ENCODE measurements around the gene RRP36.

Gene RRP36

DNA sequence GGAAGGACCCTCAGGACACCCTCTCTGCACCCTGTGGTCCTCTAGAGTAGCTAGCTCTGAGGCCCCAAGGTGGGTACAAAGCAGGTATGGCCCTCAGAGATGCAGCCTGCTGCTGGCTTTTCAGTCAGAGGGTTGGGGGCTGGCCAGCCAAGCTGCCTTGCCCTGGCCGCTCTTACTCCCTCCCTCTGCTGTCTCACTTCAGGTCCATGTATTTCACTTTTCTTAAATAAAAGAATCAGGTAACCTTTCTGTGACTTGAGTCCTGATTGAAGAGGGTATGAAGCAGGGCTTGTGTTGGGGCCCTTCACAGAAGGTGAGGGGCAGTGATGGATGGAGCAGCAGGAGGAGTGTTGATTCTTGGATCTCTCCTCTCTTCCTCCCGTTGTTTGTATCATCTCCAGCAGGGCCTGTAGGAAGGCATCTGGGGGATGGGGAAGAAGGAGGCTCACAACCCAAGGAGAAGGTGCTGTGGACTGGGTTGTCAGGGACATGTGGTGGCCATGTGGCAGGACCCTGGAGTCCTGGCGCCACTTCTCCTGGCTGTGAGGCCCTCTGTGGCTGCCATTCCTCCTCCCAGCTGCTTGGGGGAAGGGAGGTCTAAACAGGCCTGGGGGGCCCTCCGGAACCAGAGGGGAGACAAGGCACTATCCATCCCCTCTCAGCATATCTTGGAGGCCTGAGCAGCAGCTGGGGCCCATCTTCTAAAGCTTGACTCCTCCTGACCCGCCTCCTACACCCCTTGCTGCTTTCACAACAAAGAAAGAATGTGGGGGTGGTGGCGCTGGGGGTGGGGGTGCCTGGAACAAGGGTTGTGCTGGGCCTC lies 53.6 kb downstream of the RRP36 start:
- H3K4me2 ChIP-seq (ENCODE audit: low read length), result no peak overlapping the region
- no peaks in the 10 kb centered on the region for H3F3A ChIP-seq (ENCODE audit: control insufficient read depth, insufficient read depth)

DNA sequence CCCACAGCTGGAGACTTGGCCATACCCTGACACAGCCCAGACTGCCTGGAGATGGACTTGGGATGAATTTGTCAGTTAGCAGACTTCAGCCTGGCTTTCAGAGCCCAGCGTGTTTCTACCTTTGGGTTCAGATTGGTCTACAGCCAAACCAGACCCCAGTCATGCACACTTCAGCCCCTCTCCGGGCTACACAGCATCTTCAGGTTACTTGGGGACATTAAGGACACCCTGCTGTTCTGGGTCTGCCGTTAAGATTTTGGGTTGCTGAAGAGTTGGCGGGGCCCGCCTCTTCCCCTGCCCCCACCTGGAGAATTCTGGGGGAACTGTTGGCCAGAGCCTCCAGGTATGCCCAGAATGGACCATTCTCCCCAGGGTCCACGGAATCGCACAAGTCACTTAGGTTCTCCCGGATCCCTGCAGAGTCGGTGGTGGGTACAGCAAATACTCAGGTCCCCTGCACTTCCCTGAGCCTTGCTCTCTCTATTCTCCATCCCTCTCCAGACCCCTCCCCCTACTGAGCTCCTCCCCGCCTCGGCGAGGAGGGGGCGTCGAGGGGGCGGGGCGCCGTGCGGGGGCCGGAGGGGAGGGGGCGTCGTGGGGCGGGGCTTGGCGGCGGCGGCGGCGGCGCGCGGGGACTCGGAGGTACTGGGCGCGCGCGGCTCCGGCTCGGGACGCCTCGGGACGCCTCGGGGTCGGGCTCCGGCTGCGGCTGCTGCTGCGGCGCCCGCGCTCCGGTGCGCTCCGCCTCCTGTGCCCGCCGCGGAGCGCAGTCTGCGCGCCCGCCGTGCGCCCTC lies 54.4 kb downstream of the RRP36 start, which contains the start of gene PTK7:
Gene PTK7, plus strand, starts transcription at position 645 of the 794 bp plus-strand sequence. CDS start 175 bp downstream, outside the sequence.
- H3K4me3 ChIP-seq (ENCODE audit: low read length), result peak within 1 kb of the TSS; percentile 49
- H3K4me2 ChIP-seq (ENCODE audit: low read length), result peak within 1 kb of the TSS; percentile 69
- H3K36me3 ChIP-seq (ENCODE audit: control insufficient read depth, low read length), result no peaks in the 10 kb centered on the region
- H3F3A ChIP-seq (ENCODE audit: control insufficient read depth, insufficient read depth), result no peaks in the 10 kb centered on the region
- TF ChIP-seq, protein P1, sequence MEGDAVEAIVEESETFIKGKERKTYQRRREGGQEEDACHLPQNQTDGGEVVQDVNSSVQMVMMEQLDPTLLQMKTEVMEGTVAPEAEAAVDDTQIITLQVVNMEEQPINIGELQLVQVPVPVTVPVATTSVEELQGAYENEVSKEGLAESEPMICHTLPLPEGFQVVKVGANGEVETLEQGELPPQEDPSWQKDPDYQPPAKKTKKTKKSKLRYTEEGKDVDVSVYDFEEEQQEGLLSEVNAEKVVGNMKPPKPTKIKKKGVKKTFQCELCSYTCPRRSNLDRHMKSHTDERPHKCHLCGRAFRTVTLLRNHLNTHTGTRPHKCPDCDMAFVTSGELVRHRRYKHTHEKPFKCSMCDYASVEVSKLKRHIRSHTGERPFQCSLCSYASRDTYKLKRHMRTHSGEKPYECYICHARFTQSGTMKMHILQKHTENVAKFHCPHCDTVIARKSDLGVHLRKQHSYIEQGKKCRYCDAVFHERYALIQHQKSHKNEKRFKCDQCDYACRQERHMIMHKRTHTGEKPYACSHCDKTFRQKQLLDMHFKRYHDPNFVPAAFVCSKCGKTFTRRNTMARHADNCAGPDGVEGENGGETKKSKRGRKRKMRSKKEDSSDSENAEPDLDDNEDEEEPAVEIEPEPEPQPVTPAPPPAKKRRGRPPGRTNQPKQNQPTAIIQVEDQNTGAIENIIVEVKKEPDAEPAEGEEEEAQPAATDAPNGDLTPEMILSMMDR (IDR thresholded peaks at IDR 0.05; ENCODE audit: low read depth, low read length, poor library complexity, severe bottlenecking), result no peak
- TF ChIP-seq EZH2phosphoT487 (IDR thresholded peaks at IDR 0.05; ENCODE audit: borderline replicate concordance, low read length), result no peak
- no peaks in the 10 kb centered on the region for H3K9me3 ChIP-seq (ENCODE audit: control insufficient read depth, insufficient read depth, low read length)
- no peaks in the 10 kb centered on the region for H4K20me1 ChIP-seq (ENCODE audit: control insufficient read depth, insufficient read depth, low read depth, low read length)
- H3K79me2 ChIP-seq (ENCODE audit: control insufficient read depth, low read length), result no peaks in the 10 kb centered on the region
- H3K27me3 ChIP-seq (ENCODE audit: control insufficient read depth, low read length), result peaks cover 38% of the 10 kb centered on the region
- H3K9me2 ChIP-seq (replicated peaks; ENCODE audit: control insufficient read depth, low read length), result no peaks in the 10 kb centered on the region
- no peak within 1 kb of the TSS for H3K27ac ChIP-seq (ENCODE audit: low read depth, low read length)
- peaks cover 6% of the 10 kb centered on the region; the same call in 1 of the 2 replicates for H3K4me1 ChIP-seq (ENCODE audit: control insufficient read depth, low read length)

More for the DNA sequence above, 53.6 kb downstream of the RRP36 start:
- H3K9me2 ChIP-seq (replicated peaks; ENCODE audit: control insufficient read depth, low read length), result no peaks in the 10 kb centered on the region
- no peaks in the 10 kb centered on the region for H3K9me3 ChIP-seq (ENCODE audit: control insufficient read depth, insufficient read depth, low read length)
- TF ChIP-seq, protein P1 (IDR thresholded peaks at IDR 0.05; ENCODE audit: low read depth, low read length, poor library complexity, severe bottlenecking), result no peak
- TF ChIP-seq EZH2phosphoT487 (IDR thresholded peaks at IDR 0.05; ENCODE audit: borderline replicate concordance, low read length), result no peak
- no peaks in the 10 kb centered on the region for H3K79me2 ChIP-seq (ENCODE audit: control insufficient read depth, low read length)
- no peaks in the 10 kb centered on the region; the same call in 1 of the 2 replicates for H4K20me1 ChIP-seq (ENCODE audit: control insufficient read depth, insufficient read depth, low read depth, low read length)
- no peak overlapping the region for H3K4me3 ChIP-seq (ENCODE audit: low read length)
- H3K27ac ChIP-seq (ENCODE audit: low read depth, low read length), result no peak overlapping the region
- peaks cover 6% of the 10 kb centered on the region; the same call in 1 of the 2 replicates for H3K4me1 ChIP-seq (ENCODE audit: control insufficient read depth, low read length)
- peaks cover 38% of the 10 kb centered on the region for H3K27me3 ChIP-seq (ENCODE audit: control insufficient read depth, low read length)
- H3K36me3 ChIP-seq (ENCODE audit: control insufficient read depth, low read length), result no peaks in the 10 kb centered on the region

DNA sequence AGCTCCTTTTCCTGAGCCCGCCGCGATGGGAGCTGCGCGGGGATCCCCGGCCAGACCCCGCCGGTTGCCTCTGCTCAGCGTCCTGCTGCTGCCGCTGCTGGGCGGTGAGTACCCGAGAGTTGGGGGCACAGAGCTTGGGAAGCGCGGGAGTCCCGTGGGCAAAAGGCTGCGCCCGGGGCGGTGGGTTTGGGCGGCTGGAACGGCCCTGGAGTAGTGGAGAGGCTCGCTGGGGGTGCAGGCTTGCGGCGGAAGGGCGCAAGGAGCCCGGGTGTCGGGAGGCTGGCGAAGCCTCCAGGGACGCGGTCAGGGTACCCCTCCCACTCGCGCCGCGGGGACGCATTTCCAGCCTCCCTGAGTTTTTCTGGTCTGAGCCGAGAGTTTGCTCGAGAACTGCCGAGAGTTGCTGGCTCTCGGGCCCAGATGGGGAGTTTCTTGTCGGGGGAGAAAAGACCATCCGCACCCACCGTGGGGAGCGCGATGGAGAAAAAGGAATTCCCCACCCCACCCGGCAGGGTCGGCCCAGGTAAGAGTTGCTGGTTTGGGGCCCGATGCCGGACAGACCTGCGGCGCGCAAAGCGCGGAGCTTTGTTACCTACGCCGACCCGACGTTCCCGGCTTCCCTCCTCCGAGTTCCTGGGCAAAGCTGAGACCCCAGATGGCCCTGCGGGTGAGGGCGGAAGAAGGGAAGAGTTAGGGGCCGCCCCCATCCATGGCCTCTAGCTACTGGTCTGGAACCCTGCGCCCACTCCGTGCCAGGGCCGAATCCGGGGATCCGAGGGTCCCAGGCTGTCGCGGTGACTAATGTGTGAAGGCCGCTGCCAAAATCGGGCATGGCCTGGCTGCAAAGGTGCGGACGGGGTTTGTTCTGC lies 55.3 kb downstream of the RRP36 start:
- Histone ChIP-seq H3K4me1 (ENCODE audit: control insufficient read depth, low read length) (peaks cover 6% of the 10 kb centered on the region; the same call in 1 of the 2 replicates), H3F3A (ENCODE audit: control insufficient read depth, insufficient read depth) (no peaks in the 10 kb centered on the region), H3K4me2 (ENCODE audit: low read length) (peak overlapping the region; percentile 69), H3K36me3 (ENCODE audit: control insufficient read depth, low read length) (no peaks in the 10 kb centered on the region), H3K27ac (ENCODE audit: low read depth, low read length) (no peak overlapping the region), H3K9me2 (replicated peaks; ENCODE audit: control insufficient read depth, low read length) (no peaks in the 10 kb centered on the region), H3K4me3 (ENCODE audit: low read length) (peak overlapping the region; percentile 49), H3K79me2 (ENCODE audit: control insufficient read depth, low read length) (no peaks in the 10 kb centered on the region), H3K27me3 (ENCODE audit: control insufficient read depth, low read length) (peaks cover 38% of the 10 kb centered on the region), H3K9me3 (ENCODE audit: control insufficient read depth, insufficient read depth, low read length) (no peaks in the 10 kb centered on the region), H4K20me1 (ENCODE audit: control insufficient read depth, insufficient read depth, low read depth, low read length) (no peaks in the 10 kb centered on the region)
- TF ChIP-seq, protein P1 (IDR thresholded peaks at IDR 0.05; ENCODE audit: low read depth, low read length, poor library complexity, severe bottlenecking), result no peak
- peak; percentile 94 for TF ChIP-seq EZH2phosphoT487 (IDR thresholded peaks at IDR 0.05; ENCODE audit: borderline replicate concordance, low read length)

Measured in DOHH2 (cell line).